CD4-positive, alpha-beta T cell treated with Interleukin-4 for 1 hour (primary cell): ENCODE results near the gene ITCH.
"Not testable (repeated sequence)": the region's sequence is repeated elsewhere in the genome, so short reads cannot be mapped to it uniquely, and the experiment has no call there.

ENCODE experiments used
- DNase-seq, 2 donors: peaks; one replicate each; pipeline ENCODE4 v3.0.0-alpha.2; 2020 to 2022

Gene ITCH

DNA sequence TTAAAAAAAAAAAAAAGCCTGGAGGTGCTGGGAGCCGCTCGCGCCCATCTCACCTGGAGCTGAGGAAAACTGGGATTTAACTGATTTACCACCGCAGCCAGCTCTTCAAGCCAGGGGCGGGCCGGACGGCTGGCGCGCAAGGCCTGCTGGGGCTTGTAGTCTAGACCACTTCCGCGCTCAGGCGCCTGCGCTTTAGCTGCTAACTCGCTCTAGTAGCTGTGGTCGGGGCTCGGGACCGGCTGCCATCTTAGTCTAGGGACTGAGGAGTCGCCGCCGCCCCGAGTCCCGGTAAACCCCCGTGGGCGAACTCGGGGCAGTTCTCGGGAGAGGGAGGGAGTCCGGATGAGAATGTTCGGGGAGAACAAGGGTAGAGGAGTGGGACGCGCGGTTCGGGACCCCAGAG lies at the start of gene ITCH:
Gene ITCH, plus strand, starts transcription at position 212 of the 403 bp plus-strand sequence. CDS start 30,539 bp downstream, outside the sequence.
- DNase-seq: peak; percentile 92 to 93

DNA sequence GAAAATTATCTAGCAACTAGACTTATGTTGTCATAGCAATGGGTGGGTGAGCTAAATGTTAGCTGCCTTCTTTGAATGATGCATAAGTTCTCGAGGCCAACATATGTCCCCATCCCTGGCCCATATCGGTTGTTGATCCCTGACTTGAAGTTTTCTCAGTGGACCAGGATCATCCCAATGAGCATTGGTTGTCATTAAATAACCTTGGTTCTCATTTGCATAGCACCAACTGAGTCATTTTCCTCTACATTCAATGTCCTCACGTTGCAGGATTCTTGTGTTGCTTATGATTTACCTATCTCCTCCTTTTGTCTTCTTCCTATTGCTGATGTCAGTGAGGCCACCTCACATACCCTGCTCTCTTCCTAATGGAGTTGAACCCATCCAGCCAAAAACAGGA lies 47.8 kb upstream of the ITCH start:
- no peak for DNase-seq

DNA sequence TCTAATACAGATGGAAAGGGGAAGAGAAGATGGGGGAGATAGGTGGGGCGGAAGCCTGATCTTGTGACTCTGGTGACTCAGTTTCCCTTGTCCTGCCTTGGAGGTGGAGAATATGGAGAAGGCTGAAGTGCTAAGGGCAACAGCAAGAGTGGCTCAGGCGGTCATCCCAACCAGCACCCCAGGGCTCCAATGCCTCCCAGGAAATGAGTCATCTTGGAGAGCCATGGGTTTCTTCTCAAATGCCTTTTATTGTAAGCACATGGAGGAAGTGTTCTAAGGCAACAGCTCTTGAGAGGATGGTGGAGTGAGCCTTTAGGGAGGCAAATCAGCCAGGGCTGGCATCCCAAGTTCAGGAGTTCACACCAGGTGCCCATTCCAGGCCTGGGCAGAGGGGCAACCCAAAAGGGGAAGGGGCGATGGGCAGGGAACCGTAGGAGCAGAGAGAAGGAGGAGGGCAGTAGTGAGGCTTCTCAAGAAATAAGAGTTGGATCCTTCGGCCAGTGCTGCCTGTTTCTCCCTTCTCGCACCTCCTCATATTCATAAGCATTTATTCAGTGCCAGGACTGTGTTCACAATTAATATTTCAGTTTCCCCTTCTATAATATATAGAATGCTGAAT lies 46.8 kb upstream of the ITCH start:
- no peak for DNase-seq

DNA sequence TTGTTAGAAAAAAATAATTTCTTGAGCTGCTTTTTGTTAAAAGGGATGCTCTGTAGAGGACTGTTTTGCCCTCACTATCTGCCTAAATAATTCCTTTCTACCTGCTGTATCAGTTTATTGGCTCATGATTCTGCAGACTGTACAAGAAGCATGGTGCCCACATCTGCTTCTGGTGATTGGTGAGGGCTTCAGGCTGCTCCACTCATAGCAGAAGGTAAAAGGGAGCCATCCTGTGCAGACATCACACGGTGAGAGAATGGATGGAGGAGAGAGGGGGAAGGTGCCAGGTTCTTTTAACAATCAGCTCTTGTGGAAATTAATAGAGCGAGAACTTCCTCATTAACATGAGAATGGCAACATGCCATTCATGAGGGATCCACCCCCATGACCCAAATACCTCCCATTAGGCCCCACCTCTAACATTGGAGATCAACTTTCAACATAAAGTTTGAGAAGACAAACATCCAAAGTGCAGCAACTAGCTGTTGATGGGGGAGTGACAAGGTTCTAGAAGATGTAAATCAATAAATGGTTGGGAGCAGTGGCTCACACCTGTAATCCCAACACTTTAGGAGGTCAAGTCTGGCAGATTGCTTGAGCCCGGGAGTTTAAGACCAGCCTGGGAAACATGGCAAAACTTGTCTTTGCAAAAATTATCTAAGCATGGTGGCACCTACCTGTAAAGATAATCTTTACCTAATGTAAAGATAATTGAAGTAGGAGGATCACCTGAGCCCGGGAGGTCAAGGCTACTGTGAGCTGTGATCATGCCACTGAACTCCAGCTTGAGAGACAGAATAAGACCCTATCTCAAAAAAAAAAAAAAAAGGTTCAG lies 44.2 kb upstream of the ITCH start:
- DNase-seq: no peak

DNA sequence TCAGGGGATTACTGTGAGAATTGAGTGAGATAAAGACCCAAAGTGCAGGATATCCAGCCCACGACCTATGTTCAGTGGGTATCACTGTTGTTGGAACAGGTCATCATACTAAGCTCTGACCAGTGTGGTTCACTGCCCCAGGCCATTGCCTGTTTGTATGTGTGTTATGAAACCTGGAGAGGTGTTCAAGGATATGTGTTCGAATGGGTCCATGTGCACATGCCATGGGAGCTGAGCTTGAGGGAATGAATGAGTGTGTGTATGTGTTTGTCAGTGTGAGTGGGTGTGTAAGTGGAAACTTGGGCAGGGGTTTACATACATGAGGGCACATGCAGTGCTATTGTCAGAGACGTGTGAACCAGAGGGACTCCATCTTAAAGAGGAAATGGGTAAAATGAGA lies 42.2 kb upstream of the ITCH start:
- no peak for DNase-seq

DNA sequence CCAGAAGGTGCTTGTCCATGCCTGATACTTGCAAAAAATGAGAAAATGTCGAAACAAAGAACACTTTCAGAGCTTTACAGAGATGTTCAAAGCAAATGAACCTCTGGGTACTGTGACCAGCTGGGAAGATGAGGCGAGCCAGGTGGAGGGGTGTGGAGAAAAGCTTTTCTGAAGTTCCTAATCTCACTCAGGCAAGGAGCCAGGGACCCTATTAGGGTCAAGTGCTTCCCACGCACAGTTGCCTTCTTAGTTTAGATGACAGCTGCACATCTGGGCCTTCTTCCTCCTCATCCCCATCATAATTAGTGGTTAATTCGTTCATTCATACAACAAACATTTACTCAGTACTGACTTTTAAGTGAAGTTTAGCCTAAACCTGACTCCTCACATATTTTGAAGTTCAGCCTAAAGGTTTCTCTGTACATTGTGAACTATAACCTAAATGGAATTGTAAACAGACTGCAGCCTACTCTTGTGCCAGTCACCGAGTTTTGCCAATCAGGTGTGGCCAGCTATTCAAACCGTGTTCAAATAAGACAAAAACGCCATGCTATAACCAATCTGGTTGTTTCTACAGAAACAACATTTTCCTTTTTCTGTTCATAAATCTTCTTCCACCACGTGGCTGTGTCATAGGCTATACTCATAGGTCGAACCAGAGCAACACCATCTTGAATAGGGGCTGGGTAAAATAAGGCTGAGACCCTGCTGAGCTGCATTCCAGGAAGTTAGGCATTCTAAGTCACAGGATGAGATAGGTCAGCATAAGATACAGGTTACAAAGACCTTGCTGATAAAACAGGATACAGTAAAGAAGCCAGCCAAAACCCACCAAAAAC lies 40.6 kb upstream of the ITCH start:
- DNase-seq: no peak

DNA sequence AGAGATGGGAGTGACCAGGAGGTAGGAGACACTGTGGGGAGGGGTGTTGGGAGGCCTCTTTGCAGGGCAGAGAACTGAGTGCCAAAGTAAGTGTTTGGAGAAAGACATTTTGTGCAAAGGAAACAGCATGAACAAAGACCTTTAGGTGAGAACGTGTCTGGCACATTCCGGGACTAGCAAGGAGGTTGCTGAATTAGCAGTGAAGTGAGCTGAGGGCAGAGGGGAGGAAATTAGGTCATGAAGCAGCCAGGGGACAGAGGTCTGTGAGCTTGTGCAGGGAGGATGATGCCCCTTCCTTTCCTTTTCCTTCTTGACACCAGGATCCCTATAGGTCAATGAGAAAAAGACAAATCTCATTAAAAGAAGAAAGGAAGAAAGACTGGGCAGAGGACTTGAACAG lies 38.5 kb upstream of the ITCH start:
- no peak for DNase-seq

DNA sequence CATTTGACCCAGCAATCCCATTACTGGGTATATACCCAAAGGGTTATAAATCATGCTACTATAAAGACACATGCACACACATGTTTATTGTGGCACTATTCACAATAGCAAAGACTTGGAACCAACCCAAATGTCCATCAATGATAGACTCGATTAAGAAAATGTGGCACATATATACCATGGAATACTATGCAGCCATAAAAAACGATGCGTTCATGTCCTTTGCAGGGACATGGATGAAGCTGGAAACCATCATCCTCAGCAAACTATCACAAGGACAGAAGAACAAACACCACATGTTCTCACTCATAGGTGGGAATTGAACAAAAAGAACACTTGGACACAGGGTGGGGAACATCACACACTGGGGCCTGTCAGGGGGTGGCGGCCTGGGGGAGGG lies 34.9 kb upstream of the ITCH start:
- DNase-seq: not testable (repeated sequence)

DNA sequence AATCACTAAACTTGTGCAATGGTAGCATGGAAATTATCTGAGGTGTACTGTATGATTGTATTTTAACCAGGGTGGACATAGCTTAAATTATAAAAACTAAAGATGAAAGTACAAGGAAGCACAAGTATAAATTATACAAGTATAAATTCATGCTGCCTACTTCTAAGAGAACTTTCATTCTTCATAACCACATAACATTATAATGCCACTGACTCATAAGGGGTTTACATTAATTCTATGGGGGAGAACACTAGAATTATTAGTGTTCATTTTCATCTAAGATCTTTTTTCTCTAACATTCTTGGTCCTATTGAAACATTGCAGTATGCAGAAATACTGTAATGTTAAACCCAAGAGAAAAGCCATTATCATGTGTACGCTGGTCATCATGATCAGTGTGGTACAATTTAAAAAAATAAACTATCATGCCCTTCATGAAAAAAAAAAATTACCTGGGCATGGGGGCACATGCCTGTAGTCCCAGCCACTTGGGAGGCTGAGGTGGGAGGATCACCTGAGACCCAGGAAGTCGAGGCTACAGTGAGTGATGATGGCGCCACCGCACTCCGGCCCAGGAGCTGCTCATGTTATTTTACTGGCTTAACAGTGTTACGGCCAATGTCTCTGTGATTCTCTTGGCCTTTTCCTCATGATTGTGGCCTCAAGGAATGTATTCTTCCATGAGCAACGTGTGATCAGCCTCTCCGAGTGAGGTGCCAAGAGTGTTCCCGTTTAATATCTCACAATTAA lies 34.0 kb upstream of the ITCH start:
- DNase-seq: no peak

DNA sequence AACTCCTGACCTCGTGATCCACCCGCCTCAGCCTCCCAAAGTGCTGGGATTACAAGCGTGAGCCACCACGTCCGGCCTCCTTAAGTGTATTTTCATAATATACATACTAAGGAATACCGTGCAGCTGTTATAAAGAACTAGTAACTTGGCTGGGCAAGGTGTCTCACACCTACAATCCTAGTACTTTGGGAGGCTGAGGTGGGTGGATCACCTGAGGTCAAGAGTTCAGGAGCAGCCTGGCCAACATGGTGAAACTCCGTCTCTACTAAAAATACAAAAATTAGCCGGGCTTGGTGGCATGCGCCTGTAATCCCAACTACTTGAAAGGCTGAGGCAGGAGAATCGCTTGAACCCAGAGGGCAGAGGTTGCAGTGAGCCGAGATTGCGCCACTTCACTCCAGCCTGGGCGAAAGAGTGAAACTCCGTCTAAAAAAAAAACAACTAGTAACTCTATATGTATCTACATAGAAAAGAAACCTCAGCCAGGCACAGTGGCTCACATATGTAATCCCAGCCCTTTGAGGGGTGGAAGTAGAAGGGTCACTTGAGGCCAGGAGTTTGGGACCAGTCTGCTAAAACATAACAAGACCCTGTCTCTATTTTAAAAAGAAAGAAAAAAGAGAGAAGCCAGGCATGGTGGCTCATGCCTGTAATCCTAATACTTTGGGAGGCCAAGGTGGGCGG lies 32.1 kb upstream of the ITCH start:
- not testable (repeated sequence) for DNase-seq

DNA sequence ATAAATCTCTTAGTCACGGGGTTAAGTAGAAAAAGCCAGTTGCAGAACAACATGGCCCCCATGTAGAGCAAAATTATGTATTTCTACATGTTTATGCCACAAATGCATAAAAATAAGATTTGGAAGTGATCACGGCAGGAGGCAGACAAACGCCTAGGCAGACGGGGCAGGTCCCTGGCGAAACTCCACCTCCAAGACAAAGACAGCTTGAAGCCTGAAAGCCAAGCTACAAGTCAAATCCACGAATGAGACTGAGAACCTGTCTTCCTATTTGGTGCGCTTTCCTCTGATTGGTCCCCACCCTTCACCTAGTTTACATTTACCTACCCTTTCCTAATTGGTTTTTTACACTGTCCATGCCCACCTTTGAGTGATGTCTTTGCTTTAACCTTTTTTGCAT lies 31.2 kb upstream of the ITCH start:
- DNase-seq: no peak

DNA sequence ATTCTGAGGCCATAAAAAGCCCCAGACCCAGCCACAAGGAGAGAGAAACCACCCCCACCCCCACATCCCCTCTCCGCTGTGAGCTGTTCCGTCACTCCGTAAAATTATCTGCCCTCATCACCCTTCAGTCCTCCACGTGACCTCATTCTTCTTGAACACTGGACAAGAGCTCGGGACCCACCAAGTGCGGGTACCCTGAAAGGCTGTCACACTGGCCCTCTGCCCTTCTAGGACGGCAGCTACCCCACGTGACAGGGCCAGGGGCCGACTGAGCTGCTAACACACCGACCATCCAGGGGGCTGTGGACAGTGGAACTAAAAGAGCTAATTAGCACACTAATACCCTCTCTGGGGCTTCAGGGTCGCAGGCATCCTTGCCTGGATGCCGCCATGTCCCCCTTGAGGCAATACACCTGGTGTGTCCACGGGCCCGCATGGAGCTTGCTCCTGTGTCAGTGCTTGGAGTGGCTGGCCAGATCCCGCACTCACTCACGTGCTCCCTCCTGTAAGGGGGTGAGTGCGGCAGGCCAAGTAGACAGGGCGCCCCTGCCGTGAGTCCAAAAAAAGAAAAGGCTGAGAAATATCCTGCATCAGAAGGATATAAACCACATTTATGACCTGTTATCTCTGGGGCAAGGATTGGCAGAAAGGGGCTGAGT lies 30.7 kb upstream of the ITCH start:
- no peak for DNase-seq

DNA sequence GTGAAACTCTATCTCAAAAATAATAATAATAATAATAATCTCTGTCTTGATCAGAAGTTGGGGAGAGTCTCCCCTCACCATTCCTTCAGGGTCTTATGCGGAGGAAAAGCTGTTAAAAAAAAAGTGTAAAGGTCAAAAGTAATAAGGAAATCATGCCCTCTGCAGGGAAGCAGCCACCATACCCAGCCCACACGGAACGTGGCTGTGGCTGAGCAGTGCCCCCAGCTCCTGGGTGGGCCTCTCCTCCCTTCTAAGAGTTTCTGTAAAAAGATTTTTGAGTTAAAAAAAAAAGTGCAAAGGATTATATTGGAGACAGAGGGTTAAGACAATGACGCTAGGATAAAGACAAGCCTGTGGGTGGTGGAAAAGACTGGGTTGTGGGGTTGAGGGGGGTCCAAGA lies 29.3 kb upstream of the ITCH start:
- no peak for DNase-seq

DNA sequence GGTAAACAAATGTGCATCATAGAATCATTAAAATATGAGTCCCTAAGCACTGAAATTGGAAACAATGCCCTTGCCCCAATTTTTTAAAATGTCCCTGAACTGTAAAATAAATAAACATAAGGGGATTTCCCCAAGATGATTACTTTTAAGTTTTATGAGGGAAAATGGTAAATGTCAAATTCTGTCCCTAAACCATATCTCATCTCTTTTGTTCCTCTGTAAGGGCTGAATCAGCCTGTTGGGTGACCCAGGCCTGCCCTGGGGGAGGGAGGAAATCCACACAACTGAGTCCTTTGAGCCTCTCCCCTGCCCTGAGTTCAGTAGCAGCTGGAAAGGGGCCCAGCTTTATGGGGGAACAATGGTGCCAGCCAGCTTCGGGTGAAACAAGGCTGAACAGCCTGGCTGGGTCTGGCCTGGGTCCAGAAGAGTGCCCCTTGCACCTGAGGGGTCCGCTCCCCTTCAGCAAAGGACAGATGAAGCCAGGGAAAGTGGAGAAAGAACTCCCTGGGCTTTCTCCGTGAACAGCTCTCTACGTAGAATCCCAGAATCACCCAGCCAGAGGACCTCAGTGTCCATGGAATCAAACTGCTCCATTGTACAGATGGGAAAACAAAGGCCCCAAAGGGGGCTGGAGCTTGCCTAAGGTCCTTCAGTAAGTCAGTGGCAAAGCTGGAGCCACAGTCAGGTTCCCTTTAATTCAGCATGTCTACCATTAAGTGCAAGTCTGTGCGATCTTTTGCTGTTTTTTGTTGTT lies 28.2 kb upstream of the ITCH start:
- DNase-seq: no peak

DNA sequence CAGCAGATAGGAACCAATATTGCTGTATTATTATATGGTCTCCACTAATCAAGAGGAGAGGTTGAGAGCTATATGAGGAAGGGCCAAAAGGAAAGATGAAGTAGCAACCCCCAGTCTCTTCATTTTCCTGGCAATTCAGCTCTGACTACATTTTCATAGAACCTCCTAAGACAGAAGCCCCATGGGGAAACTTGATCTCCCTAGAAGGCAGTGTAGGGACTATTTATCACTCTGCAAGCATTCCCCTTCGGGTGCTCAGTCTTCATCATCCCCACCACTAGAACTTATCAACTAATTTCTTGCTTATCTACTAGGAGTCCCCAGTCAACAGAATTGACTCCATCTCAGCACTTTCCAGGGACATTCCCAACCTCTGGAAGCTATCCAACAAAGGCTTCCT lies 25.5 kb upstream of the ITCH start:
- DNase-seq: no peak

DNA sequence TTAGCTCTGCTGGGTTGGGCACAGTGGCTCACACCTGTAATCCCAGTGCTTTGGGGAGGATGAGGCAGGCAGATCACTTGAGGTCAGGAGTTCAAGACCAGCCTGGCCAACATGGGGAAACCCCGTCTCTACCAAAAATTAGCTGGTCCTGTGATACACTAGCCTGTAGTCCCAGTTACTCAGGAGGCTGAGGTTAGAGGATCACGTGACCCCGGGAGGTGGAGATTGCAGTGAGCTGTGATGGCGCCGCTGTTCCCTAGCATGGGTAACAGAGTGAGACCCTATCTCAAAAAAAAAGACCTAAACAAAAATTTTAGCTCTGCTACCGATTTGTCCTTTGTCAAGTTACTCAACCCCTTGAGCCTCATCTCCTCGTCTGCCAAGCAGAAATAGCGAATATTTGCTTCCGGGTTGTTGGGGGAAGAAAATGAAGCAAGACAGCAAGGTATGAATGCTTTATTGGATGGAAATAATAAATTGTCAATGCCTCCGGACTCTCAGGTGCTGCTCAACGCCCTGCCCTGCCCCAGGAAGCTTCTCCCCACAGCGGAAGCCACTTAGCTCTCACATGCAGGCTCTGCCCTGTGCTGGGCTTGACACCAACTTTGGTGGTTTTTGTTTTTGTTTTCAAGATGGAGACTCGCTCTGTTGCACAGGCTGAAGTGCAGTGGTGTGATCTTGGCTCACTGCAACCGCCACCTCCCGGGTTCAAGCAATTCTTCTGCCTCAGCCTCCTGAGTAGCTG lies 24.9 kb upstream of the ITCH start:
- peak in 1 of 2 donors; percentile 44 for DNase-seq

DNA sequence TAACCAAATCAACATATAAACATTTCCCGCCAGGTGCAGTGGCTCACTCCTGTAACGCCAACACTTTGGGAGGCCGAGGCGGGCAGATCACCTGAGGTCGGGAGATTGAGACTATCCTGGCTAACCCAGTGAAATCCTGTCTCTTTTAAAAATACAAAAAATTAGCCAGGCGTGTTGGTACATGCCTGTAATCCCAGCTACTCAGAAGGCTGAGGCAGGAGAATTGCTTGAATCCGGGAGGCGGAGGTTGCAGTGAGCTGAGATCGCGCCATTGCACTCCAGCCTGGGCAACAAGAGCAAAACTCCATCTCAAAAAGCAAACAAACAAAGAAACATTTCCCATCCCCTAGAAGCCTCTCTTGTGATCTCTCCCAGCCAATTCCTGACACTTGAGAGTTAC lies 22.3 kb upstream of the ITCH start:
- not testable (repeated sequence) for DNase-seq

DNA sequence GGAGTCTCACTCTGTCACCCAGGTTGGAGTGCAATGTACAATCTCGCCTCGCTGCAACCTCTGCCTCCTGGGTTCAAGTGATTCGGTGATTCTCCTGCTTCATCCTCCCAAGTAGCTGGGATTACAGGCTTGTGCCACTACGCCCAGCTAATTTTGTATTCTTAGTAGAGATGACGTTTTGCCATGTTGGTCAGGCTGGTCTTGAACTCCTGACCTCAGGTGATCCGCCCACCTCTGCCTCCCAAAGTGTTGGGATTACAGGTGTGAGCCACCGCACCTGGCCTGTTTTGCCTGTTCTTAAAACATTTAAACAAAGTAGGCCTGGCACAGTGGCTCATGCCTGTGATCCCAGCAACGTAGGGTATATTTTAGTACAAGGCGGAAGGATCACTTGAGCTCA lies 21.9 kb upstream of the ITCH start:
- DNase-seq: not testable (repeated sequence)

DNA sequence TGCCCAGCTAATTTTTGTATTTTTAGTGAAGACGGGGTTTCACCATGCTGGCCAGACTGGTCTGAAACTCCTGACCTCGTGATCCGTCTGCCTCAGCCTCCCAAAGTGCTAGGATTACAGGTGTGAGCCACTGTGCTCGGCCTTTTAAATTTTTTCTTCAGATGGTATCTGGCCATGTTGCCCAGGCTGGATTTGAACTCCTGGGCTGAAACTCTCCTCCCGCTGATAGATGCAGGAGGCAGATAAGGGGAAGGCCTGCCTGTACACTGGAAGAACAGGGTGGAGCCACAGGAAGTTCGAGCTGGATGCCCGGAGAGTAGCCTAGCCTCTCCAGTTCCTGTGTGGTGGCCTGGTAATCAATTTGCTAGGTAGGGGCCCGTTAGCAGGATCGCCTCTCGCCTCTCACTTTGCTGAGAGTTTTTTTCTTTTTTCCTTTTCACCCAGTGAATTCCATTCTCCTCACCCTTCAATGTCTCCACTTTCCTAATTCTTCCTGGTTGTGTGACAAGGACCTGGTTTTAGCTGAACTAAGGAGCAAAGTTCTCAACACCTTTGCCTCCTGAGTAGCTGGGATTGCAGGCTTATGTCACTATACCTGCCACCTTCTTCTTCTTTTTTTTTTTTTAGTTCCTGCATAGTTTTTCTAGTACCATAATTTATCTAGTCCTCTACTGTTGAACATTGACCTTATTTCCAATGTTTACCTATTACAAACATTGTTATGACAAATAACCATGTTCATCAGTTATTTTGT lies 19.4 kb upstream of the ITCH start:
- DNase-seq: no peak
